ENCODE data around the gene MAPK1.
"Not testable (repeated sequence)": the region's sequence is repeated elsewhere in the genome, so short reads cannot be mapped to it uniquely, and the experiment has no call there.

MAPK1 gene

DNA sequence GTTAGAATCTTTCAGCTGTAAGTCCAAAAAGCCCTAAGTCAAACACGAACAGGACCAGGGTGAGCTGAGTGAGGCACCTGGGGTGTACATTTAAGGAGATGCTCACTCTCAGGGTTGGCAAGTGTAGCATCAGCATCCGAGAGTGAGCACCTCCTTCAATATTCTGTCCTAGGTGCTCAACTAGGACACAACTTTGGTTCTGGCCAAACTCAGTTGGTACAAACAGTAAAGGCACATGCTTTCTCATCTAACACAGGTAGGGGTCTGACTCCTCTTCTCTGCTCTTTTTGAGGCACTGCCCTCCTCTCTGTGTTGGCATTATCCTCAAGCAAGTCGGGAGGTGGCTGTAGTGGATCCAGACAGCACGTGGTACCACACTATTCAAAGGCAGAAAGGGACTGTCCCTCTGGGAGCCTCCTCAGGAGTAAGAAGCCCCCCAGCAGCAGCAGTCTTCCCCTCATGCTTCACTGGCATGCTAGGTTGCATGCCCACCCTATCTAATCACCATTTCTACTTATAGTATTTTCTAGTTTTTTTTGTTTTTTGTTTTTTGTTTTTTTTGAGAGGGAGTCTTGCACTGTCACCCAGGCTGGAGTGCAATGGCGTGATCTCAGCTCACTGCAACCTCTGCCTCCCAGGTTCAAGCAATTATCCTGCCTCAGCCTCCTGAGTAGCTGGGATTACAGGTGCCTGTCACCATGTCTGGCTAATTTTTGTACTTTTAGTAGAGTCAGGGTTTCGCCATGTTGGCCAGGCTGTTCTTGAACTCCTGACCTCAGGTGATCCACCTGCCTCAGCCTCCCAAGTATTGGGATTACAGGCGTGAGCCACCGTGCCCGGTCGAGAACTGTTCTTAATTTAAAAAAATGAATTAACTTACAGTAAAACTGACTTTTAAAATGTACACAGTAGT, 14.7 kb upstream of the MAPK1 start:
- DNase-seq, result no peak

DNA sequence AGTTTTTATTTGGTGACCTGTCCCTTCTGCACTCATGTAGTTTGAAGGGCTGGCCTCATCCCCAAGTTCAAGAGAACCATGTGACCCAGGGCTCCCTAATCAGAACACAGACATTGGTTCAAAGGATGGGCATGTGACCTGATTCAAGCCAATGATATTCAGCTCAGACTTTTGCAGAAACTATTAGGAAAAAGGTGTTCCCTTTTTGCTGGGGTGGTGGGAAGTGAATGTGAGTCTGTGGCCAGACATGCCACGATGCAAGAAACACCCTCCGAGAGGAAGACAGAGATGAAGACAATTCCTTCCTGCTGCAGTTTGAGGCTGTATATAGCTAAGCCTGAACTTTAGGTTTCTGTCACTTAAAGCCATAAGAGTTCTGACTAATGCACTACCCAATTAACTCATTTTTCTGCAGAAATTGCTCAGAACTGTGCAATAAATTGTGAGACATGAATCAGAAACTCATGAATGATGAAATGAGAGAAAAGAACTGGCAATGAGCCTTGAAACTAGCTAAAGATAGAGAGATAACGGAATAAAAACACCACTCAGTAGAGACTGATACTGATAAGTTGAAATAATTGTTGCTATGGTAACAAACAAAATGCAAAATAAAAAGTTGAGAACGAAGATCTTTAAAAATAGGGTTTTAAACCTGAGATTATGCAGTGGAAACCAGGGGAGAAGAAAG, 9.2 kb upstream of the MAPK1 start:
- peak; percentile 79 for DNase-seq

DNA sequence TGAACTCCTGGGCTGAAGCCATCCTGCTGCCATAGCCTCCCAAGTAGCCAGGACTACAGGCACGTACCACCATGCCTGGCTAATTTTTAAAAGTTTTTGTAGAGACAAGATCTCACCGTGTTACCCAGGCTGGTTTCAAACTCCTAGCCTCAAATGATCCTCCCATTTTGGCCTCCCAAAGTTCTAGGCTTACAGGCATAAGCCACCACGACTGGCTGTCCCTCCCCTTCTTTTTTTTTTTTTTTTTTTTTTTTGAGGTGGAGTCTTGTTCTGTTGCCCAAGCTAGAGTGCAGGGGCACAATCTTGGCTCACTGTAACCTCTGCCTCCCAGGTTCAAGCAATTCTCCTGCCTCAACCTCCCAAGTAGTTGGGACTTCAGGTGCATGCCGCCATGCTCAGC, 7.5 kb upstream of the MAPK1 start:
- DNase-seq, result not testable (repeated sequence)

DNA sequence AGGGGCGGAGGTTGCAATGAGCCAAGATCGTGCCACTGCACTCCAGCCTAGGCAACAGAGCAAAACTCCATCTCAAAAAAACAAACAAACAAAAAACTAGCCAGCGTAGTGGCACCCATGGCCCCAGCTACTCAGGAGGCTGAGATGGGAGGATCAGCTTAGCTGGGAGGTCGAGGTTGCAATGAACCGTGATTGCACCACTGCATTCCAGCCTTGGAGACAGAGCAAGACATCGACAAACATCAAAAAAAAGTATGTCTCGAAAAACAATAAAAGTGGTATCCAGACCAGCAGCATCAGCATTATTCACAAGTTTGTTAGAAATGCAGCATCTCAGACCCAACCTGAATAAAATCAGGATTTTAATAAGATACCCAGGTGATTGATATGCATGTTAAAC, 6.2 kb upstream of the MAPK1 start:
- no peak for DNase-seq

DNA sequence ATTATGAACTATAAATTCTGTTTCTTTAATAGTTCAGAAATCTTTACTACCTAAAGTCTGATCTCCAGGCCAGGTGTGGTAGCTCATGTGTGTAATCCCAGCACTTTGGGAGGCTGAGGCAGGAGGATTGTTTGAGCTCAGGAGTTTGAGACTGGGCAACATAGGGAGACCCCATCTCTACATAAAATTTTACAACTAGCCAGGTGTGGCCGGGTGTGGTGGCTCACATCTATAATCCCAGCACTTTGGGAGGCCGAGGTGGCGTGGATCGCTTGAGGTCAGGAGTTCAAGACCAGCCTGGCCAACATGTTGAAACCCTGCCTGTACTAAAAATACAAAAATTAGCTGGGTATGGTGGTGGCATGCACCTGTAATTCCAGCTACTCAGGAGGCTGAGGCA, 5.3 kb upstream of the MAPK1 start:
- not testable (repeated sequence) for DNase-seq

DNA sequence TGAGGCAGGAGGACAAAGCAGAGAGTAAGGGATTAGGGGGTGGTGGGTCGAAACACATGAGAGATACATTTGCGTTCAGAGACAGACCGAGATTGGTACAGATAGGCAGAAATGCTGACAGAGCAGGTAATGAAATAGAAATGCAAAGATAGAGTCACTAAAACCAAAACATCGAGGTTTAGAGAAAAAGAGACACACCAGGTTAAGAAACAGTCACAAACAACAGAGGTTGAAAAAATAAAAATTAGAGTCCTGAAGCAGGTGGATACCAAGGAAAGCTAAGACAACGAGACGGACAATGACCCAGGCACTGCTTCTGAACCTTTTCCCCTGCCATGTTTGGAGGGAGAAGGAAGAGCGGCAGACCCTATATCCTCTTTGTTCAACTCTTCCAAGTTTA, 1.2 kb upstream of the MAPK1 start:
- no peak for DNase-seq

DNA sequence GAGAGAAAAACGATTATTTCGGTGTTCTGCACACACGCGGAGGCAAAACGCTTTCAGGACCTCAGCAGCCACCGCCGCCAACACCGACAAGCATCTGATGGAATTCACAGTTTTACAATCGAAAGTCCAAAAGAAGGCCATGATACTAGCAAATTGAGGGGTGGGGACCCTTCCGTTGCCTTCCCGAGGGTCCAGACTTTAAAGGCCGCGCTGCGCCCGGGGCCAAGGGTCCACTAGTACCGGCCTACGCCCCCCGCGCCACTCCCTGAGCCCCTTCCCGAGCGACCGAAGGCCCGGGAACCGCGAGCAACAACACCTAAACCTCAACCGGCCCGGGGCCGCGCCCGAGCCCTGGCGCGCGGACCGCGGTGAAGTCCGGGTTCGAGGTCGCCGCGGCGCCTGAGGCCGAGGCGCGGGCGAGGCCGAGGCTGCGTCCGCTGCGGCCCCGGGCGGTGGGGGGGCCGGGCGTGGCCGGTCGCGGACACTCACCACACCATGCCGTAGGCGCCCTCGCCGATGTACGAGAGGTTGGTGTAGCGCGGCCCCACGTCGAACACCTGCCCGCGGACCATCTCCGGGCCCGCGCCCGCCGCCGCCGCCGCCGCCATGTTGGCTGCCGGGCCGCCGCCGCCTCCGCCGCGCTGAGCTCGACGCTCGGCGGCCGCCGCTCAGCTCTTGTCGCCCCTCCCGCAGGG, 465 bp downstream of the MAPK1 start:
- peak; percentile 7 for DNase-seq

DNA sequence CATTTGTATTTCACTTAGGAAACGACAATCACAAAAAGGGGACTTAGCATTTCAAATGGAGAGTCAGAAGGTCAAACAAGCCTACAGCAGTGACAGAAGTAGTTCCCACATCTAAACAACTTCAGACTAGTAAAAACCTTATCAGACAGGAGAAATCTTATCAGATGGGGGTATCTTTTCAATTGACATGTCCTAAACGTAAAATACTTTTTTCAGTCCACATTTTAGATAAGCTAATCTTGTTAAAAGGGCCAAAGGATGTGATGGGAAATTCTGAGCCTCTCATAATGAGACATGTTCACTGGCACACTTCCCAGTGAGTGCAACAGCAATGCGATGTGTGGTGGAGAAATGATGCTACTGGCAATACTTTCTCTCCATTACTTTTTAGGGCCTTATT, 2.4 kb downstream of the MAPK1 start:
- peak; percentile 88 for DNase-seq

DNA sequence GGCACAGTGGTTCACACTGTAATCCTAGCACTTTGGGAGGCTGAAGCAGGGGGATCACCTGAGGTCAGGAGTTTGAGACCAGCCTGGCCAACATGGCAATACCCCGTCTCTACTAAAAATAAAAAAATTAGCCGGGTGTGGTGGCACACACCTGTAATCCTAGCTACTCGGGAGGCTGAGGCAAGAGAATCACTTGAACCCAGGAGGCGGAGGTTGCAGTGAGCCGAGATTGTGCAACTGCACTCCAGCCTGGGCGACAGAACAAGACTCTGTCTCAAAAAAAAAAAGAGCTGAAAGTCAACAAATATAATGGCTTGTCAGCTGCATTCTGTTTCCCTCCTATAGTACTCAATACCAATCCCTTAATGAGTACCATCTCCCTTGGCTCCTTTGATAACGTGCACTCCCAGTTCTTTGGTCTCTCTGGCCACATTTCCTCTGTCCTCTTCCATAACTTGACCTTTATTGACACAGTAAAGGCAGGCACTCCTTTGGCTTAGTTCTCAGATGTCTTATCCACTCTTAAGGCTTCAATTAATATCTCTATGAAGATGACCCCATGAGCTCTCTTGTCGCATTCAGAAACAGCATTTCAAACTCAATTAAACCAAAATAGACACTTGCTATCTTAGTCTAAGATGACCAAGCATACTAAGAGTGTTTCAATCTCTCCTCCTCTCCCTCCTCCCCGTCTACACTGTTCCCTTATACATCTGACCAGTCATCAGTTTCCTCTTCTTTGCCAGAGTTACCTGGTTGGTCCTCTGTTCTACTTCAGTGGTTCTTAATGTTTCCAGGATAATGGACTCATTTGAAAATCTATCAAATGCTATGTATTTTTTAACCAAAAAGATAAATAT, 4.8 kb downstream of the MAPK1 start:
- no peak for DNase-seq

DNA sequence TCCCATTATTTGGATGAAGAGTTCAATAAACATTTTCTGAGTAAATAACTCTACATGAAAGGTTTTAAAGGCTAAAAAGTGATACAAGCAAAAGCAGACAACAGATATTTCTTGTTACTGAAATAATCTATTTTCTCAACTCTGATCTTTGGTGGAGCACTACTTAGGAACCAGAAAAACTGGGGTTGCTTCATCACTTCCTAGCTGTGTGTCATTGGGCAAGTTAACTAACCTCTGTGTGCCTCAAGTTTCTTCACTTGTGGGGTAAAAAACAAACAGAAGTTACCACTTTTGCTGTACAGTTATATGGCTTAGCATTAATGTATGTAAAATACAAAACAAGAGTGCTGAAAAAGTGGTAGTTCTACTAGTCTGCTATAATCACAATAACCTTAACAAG, 5.6 kb downstream of the MAPK1 start:
- no peak for DNase-seq

DNA sequence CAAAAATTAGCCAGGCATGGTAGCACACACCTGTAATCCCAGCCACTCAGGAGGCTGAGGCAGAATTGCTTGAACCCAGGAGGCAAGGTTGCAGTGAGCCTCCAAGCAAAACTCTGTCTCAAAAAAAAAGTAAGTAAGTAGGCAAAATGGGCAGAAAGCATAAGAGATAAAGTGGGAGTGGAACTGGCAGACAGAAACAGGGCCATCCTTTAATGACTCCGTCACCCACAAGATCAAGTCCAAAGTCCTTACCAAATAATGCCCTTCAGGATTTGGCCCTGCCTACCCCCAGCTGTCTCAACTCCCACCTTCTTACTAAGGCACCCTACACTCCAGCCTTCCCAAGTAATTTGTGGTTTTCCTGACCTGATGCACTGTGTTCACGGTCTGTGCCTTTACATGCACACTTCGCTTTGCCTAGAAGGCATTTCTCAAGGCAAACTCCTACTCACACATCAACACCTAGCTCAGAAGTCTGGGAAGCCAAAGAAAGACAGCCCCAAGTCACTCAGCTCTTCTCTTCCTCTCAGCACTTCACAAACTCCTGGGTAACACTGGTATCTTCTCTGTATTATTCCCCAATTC, 6.1 kb downstream of the MAPK1 start:
- DNase-seq, result no peak

DNA sequence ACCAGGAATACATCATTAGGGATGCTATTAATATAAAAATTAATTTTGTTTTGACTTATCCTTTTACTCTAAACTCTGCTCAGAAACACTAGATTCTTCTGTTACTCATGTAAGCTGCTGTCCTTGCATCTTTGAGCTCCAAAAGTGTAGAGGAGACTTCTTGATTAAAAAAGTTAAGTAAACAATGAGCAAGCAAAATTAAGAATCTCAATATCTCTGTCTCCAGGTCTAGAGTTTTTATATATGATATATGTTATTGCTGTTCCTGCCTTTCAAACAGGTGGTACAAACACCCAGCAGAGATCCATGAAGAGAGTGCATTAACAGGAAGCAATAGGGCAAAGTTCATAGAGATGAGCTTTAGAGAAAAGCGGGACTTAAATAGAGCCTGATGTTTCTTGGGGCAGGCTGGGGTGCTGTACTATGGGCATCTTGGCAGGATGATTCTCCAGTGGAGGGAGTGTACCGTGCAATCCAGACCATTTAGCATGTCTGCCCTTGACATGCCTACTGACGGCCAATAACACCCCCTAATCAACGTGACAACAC, 6.9 kb downstream of the MAPK1 start:
- DNase-seq, result no peak

DNA sequence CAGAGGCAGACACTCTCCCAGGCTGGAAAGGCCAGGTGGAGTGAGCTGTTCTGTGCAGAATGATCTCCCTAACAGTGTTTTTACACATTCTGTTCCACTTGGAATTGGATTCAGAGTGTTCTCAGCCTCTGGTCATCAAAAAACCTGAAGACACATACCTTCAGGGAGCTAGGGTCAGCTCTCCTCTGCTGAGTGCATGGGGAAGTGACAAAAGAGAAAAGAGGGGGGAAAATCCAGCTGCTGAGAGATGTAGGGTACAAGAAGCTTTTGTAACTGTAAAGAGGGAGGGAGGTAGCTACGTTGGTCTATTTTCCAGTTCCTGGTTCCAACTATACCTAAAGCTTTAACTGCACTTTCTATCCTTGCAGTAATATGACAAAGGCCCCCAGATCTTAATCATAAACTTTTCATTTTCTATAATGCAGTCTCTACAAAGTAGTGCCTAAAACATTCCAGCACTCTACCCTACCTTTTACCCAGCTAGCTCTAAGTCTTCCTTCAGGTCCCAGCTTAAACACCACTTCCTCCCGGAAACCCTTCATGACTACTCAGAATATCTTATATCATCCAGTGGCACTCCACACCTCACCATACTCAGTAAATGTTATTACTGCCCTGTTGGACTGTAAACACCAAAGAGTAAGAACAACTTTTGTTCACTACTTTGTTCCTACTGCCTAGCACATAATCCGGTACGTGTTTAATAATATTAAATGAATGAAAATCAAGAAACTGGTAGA, 9.2 kb downstream of the MAPK1 start:
- no peak for DNase-seq

DNA sequence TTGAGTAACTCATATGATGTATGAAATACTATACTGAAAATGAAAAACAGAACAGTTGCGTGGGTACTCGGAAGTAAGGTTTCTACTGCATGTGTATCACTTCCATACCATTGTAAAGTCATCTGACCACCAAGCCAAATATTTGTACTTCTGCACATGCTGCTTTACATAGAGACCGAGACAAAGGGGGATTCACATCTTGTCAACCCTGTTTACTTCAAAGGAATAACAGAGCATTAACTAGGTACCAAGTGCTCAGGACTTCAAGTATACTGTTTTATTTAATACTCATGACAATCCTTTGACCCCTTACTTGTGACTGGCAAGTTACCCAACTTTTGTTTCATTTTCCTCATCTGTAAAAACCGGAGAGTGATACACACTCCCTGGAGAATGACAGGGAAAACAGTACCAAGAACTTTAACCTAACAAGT, 9.9 kb downstream of the MAPK1 start:
- no peak for DNase-seq

DNA sequence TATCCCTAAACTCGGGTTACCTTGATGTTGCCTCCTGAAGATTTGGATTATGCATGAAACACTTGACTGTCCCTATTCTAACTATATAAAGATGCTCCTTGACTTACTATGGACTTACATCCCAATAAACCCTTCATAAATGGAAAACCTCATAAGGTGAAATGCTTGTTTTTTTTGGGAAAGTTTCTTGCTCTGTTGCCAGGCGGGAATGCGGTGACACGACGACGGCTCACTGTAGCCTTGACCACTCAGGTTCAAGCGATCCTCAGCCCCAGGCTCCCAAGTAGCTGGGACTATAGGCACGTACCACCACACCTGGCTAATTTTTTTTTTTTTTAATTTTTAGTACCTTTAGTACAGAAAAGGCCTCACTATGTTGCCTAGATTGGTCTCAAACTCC, 10.6 kb downstream of the MAPK1 start:
- no peak for DNase-seq

DNA sequence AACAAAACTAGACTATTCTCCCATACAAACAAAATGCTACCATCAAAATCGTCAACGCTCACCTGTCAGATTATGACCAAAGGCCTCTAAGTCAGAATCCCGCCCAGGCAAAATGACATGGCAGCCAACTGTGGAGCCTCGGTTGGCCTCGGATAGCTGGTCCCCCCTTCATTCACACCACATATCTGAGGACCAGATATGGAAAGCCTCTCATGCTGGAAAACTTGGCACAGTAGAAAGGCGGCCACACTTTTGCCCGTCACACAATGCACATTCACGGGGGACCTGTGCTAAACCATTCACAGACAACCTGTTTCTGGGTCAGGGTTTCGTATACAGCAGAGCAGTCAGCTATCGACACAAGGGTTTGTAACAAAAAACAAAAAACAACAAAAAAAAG, 11.2 kb downstream of the MAPK1 start:
- no peak for DNase-seq

DNA sequence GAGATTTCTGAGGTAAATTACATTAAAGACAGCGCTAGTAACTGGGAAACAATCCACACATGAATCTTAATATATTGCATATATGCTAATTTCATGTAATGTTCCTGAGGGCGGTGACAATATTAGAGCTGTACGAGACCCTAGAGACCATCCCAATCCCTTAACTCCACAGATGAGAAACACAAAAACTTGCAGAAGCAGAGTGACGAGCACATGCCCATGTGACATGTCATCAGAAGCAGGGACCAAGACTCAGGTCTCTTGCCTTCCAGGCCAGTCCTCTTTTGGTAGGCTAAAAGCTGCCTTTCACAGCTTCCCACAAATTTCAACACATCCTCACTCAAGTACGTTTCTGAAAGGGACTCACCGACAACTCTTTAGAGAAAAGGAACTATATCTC, 11.8 kb downstream of the MAPK1 start:
- DNase-seq, result no peak

DNA sequence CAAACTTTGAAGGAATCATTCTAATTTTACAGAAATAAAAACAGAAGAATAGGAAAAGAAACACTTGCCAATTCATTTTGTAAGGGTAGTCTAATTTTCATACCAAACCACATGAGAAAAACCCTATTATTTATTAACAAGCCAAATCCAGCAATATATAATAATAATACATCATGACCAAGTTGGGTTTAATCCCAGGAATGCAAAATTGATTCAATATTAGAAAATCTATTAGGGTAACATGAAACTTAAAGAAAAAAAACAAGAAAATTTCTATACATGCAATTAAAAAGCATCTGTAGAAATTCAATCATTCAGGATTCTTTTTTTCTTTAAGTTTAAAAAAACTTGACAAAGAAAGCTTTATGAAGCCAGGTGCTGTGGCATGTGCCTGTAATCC, 16.8 kb downstream of the MAPK1 start:
- DNase-seq, result no peak

DNA sequence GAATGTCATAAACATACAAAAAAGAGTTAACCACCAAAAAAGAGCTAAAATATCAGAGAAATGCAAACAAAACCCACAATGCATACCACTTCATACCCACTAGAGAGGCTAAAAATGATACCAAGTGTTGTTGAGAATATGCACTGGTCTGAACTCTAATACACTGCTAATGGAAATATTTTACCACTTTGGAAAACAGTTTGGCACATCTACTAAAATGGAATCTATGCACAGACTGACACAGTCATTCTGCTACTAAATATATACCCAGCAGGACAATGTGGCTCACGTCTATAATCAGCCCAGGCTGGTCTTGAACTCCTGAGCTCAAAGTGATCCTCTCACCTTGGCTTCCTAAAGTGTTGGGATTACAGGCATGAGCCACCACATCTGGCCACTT, 18.0 kb downstream of the MAPK1 start:
- peak; percentile 9 for DNase-seq

DNA sequence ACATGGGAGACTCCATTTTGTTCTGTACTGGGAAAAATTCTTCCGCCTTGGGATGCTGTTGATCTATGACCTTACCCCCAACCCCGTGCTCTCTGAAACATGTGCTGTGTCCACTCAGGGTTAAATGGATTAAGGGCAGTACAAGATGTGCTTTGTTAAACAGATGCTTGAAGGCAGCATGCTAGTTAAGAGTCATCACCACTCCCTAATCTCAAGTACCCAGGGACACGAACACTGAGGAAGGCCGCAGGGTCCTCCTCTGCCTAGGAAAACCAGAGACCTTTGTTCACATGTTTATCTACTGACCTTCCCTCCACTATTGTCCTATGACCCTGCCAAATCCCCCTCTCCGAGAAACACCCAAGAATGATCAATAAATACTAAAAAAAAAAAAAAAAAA, 19.4 kb downstream of the MAPK1 start:
- DNase-seq, result not testable (repeated sequence)
